HG02642 (cell line): ENCODE results near the gene TMC1.

ENCODE experiments used
- ATAC-seq: cut with Tn5 transposase; IDR thresholded peaks from one replicate; pipeline ENCODE4 v1.9.1; 2021; ENCODE audit warnings: mild to moderate bottlenecking; ENCODE audit not compliant: unreplicated experiment, poor library complexity

Gene TMC1

GRCh38 chr9:72598639-72599038 is 77.2 kb downstream of the TMC1 start:
- ATAC-seq: no peak

GRCh38 chr9:72599874-72600534 is 78.6 kb downstream of the TMC1 start:
- no peak for ATAC-seq

DNA sequence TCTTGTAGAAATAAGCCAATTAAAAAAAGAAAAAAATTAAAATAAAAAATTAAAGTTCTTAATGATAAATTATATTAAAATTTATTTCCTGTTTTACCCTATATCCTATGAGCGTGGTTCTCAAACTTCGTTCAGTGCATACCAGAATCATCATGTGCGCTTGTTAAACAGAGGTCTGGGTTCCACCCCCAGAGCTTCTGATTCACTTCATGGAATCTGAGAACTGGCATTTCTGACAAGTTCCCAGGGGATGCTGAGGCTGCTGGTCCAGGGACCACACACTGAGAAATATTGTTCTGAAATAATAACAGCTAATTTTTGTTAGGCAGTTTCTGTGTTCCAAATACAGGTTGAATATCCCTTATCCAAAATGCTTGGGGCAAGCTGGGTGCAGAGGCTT is 79.3 kb downstream of the TMC1 start:
- ATAC-seq: no peak

DNA sequence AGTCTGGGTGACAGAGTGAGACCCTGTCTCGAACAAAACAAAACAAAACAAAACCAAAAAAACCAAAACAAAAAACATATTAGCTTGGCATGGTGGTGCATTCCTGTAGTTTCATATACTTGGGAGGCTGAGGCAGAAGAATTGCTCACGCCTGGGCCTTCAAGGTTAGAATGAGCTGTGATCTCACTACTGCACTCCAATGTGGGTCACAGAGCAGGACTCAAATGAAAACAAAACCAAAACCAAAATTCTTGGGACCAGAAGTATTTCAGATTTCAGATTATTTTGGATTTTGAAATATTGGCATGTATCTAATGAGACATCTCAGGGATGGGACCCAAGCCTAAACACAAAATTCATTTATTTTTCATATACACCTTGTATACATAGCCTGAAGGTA is 80.2 kb downstream of the TMC1 start:
- ATAC-seq: no peak

DNA sequence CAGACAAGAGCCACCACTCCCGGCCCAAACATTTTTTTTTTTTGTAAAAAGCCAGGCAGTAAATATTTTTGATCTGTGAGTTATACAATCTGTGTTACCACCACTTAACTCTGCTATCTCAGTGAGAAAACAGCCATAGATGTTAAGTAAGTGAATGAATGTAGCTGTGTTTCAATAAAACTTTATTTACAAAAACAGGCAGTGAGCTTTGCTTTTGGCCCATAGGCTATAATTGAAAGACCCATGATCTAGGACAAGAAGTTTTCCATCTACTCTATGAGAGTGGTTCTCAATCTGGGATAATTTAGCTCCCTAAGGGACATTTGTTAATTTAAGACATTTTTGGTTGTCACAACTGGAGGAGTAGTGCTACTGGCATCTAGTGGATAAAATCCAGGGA is 91.0 kb downstream of the TMC1 start:
- ATAC-seq: no peak

DNA sequence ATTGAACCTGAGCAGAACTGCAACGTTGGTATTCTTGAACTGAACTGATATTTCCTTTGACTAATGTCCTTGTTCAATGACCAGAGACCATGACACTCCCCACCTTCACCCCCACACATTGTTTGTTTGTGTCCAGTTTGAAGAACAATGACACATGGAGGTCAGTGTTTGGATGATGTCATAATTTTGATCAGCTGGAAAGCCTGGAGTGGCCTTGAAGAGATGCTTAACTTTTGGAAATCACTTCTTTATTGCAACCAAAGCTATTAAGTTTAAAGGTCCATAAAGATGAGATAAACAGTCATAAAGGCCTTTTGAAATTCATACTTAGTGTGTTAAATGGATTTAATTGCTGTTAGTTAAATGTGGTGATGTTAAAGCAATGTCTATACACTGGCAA is 92.7 kb downstream of the TMC1 start:
- no peak for ATAC-seq

DNA sequence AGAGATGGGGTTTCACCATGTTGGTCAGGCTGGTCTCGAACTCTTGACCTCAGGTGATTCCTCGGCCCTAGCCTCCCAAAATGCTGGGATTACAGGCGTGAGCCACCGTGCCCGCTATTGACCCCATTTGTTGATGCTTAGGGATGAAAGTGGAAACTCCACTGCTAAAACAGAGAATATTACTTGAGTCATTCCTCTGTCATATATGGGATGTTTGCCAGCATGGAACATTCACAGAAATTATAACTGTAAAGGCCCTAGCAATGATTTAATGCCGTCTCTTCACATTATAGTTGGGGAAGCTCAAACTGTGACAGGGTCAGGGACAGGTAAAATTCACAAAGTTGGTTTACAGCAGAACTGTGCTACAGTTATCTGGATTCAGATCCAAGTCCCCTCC is 94.5 kb downstream of the TMC1 start:
- no peak for ATAC-seq

DNA sequence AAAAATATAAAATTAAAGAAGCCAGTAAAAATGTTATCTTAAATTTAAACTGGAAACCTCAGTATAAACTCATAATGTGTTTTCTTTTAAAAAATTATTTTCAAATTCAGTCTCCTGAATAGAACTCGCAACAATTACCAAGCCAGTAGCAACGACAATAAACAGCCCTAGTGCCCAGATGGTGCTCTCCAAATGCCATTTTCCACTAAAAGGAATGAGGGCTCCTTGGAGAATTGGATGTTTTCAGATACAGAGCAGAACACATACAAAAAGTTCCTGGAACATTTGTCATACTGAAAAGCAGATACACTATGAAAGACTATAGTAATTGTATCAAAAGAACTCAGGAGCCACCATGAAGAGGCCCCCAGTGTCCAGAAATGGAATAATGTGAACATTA is 97.4 kb downstream of the TMC1 start:
- no peak for ATAC-seq

- ATAC-seq: no peak
Observed at GRCh38 chr9:72622186-72622585, 100.8 kb downstream of the TMC1 start.

GRCh38 chr9:72623156-72623555 is 101.7 kb downstream of the TMC1 start:
- ATAC-seq: no peak

DNA sequence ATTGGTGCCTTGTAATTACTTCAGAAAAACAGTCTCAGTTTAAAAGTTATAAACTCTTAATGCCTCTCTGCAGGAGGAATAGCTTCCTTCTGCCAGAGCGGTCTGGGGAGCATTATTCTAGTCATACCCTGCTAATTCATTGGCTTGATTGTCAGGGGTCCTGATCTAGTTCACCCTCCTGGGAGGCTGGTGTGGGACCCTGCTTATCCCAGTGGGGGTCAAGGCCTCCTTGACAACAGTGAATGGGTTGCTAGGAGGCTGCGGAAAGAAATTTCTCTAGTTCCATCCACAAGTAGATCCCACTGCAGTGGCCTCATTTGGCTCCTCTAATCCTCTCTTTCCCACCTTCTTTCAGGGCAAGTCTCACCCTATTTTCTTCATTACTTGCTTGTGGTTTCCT is 105.7 kb downstream of the TMC1 start:
- ATAC-seq: no peak

- ATAC-seq: no peak
Observed at GRCh38 chr9:72627956-72628540, 106.6 kb downstream of the TMC1 start.

GRCh38 chr9:72633966-72634365 is 112.6 kb downstream of the TMC1 start:
- no peak for ATAC-seq

GRCh38 chr9:72635197-72635596 is 113.8 kb downstream of the TMC1 start:
- ATAC-seq: peak; percentile 94

DNA sequence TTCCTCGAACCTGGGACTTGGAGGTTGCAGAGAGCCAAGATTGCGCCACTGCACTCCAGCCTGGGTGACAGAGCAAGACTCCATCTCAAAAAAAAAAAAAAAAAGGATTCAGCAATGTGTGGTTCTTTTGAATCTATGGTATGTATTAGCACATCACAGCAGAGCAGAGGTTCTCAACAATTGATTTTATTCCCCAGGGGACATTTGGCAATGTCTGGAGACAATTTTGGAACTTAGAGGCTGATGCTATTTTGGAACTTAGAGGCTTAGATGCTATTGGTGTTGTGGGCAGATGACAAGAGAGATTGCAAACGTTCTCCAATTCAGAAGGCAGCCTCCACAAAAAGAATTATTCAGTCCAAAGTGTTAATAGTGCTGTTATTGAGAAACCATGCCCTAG is 115.2 kb downstream of the TMC1 start:
- ATAC-seq: no peak

- no peak for ATAC-seq
Observed at GRCh38 chr9:72643651-72644050, 122.2 kb downstream of the TMC1 start.

DNA sequence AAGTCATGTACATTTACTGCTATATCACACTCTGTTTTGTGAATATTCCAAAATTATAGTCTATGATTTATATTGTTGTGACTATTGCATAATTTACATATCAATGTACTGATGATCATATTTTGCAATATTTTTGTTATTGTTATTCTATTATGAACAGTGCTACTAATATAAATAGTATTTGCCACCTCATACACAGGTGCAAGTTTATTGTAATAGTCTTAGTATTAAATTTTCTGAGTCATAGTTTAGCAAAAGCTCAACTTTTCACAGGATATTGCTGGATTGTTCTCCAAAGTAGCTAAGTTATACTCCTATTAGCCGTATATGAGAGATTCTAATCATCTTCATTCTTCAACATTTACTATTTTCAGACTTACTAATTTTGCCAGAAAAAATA is 124.7 kb downstream of the TMC1 start:
- ATAC-seq: no peak

DNA sequence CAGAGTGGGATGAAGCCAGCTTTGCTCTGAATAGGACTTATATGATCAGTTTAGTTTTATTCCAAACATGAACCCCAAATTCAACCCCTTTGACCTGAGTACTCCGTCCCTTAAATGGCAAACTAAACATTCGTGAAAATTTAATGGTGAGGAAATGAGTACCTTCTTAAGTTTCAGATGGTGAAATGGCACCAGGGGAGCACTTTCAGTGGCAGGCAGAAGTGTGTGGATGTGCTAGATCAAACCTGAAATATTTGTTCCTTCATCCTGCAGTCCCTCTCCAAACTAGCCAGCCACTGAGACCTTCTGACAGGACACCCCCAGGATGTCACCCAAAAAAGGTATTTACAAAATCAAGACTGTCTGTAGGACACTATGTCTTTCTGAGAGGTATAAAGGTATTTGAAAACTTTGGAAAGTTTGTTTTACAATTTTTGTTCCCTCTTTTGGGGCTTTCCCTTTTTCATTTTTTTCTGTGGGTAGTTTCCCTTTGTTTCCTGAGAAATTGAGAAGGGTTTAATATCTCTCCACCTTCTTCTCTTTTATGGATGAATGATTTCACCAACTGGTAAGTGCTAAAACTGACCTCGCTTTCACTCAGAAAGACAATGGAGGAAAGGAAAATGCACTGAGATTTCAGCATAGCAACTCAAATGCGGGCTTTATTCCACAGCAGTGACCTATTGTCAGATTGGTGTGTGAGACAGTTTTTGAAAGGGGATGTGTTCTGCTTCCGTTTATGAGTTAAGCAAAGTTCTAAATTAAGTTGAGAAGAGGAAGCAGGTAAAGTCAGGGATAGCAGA is 127.1 kb downstream of the TMC1 start:
- no peak for ATAC-seq

DNA sequence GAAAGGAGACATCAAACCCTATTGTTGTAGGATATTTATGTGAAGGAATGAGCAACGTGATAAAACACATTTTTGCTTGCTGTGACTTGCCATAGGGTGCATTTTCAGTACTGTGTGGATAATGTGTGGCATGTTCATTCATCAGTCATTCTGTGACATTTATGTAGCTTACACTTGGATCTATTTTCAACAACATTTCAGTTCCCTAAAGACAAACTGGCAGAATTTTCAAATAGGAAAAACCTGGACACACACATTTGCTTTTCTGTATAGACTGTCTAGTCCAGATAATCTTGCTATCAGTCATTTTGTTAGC is 127.7 kb downstream of the TMC1 start:
- no peak for ATAC-seq

DNA sequence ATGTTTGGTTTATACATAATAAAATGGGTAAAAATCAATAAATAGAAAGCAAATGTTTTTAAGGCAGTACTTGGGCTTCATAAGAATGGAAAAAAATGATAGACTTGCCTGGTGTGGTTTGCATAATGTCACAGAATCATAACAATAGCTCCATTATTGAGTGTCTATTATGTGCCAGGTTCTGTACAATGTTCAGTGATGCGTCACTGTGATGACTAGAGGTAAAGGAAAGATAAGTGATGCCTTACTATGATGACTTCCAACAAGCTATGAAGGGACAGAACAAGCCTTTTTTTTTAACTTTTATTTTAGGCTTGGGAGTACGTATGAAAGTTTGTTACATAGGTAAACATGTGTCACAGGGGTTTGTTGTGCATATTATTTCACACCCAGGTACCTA is 128.8 kb downstream of the TMC1 start:
- no peak for ATAC-seq

GRCh38 chr9:72656021-72656420 is 134.6 kb downstream of the TMC1 start:
- ATAC-seq: no peak

GRCh38 chr9:72657023-72657422 is 135.6 kb downstream of the TMC1 start:
- ATAC-seq: no peak
